K562 (cell line): ENCODE data around the gene FARP1. TPM values are rescaled to one million over a fixed set of nuclear protein-coding genes. Genes with fewer than 3 reads are reported as not detected.

Experiments
- IFI16 ChIP-seq: fragments of 250-450 bp; sonication (Bioruptor Pico); IDR thresholded peaks from 2 replicates; pipeline ENCODE4 v2.1.2; 2022; ENCODE audit warnings: mild to moderate bottlenecking, inconsistent platforms
- RBM22 ChIP-seq: fragments of 200-400 bp; formaldehyde crosslinking; IDR thresholded peaks from 2 replicates; pipeline ENCODE4 v1.6.1; 2018; ENCODE audit warnings: low read length, low read depth; ENCODE audit not compliant: poor library complexity, severe bottlenecking
- SIN3B ChIP-seq: fragments of 450-650 bp; IDR thresholded peaks from 2 replicates; pipeline ENCODE4 v1.6.1; 2017; ENCODE audit warnings: low read depth, mild to moderate bottlenecking, moderate library complexity
- SREBF2 ChIP-seq: sonication (generic); formaldehyde crosslinking; IDR thresholded peaks from 2 replicates; pipeline ENCODE4 v1.4.0; 2020; ENCODE audit warnings: mild to moderate bottlenecking, missing genetic modification reagents
- ZKSCAN1 ChIP-seq: fragments of 150-350 bp; IDR thresholded peaks from 2 replicates; pipeline ENCODE4 v1.6.1; 2016; ENCODE audit warnings: low read depth, low read length
- ZNF263 ChIP-seq: sonication (generic); formaldehyde crosslinking; IDR thresholded peaks from 2 replicates; pipeline ENCODE4 v1.8.0; 2022; ENCODE audit warnings: mild to moderate bottlenecking, missing genetic modification reagents, borderline replicate concordance
- ZNF384 ChIP-seq: IDR thresholded peaks from 2 replicates; pipeline ENCODE4 v1.6.1; 2012; ENCODE audit warnings: low read depth, low read length, improper control_type of control experiment
- polyA plus RNA-seq, 8 experiments: library from polyadenylated mRNA; depleted of rRNA in 4 of 8; stranded (reverse) in 5 of 8; unstranded in 3 of 8; fragments of >200 nt; fragmentation: Nextera tagmentation in 2 of 8; fragmentation: Illumina TruSeq in 1 of 8; extraction: Ambion mirVana in 2 of 8; extraction: Trizol in 1 of 8; gene quantifications; 2 replicates each; pipeline versions ENCODE4 v1.2.1 to v1.2.3, GENCODE V29; 2011 to 2014; ENCODE audit warnings: inconsistent platforms in 1 of 8, missing spikeins in 1 of 8
- total RNA-seq, 7 experiments: library from RNA; depleted of rRNA in 6 of 7; stranded (reverse); fragments of >200 nt in 6 of 7; fragmentation: Illumina TruSeq in 2 of 7; extraction: Trizol in 2 of 7; gene quantifications; 2 replicates each; pipeline versions ENCODE4 v1.2.1 to v1.2.3, GENCODE V29; 2011 to 2021; ENCODE audit warnings: low replicate concordance in 1 of 7
- TF ChIP-seq, protein P1 (sequence below), 2 experiments: fragments of 450-650 bp; IDR thresholded peaks; 2 replicates each; pipeline ENCODE4 v1.6.1; 2018; ENCODE audit warnings: mild to moderate bottlenecking in 2 of 2, low read depth in 1 of 2; ENCODE audit not compliant: partially characterized antibody in 2 of 2
- TF ChIP-seq, protein P2 (sequence below): fragments of 450-650 bp; IDR thresholded peaks from 2 replicates; pipeline ENCODE4 v1.6.1; 2016; ENCODE audit warnings: low read depth, mild to moderate bottlenecking, moderate library complexity
- TF ChIP-seq, protein P3 (sequence below): sonication (generic); formaldehyde crosslinking; IDR thresholded peaks from 2 replicates; pipeline ENCODE4 v1.8.0; 2022; ENCODE audit warnings: mild to moderate bottlenecking, missing genetic modification reagents

The FARP1 gene
- total and polyA plus RNA-seq, 9 of the 15 experiments (the other 6 are each of a cell fraction or from before 2014, with no cell fraction given) = 0.03 to 0.29 (median 0.05) TPM; not detected in 3

DNA sequence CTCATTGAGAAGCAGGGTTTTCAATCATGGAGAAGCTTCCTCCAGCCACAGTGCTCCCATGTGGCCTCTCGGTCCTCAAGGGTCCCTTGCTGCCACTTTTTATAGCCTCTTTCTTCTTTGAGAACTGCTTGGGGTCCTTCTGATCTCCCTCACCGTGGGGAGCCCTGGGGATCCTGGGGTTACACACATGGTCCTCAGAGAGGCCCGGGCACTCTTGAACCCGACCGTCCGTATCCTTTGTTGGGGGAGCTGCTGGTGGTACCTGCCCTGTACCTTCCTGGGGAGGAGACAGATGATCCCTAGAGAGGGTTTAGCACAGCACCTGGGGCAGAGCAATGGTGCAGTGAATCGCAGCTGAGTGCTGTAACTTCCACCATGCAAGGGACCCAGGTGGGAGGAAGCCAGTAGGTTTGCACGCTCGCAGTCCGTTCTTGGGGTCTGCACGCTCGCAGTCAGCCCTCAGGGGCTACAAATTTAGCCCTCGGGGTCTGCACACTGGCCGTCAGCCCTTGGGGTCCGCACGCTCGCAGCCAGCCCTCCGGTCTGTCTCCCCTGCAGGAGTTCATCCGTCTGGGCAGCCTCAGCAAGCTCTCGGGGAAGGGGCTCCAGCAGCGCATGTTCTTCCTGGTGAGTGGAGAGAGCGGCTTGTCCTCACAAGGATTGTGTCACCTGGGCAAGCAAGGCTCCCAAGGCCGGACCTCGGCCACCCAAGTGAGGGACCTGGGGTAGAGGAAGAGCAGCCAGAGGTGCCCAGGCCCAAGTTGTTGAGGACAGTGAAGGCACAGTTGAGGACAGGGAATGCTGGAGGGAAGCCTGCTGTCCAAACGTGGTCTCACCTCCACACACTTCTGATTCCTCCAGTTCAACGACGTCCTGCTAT, 295.6 kb downstream of the FARP1 start (continued):
- TF ChIP-seq, protein P1, sequence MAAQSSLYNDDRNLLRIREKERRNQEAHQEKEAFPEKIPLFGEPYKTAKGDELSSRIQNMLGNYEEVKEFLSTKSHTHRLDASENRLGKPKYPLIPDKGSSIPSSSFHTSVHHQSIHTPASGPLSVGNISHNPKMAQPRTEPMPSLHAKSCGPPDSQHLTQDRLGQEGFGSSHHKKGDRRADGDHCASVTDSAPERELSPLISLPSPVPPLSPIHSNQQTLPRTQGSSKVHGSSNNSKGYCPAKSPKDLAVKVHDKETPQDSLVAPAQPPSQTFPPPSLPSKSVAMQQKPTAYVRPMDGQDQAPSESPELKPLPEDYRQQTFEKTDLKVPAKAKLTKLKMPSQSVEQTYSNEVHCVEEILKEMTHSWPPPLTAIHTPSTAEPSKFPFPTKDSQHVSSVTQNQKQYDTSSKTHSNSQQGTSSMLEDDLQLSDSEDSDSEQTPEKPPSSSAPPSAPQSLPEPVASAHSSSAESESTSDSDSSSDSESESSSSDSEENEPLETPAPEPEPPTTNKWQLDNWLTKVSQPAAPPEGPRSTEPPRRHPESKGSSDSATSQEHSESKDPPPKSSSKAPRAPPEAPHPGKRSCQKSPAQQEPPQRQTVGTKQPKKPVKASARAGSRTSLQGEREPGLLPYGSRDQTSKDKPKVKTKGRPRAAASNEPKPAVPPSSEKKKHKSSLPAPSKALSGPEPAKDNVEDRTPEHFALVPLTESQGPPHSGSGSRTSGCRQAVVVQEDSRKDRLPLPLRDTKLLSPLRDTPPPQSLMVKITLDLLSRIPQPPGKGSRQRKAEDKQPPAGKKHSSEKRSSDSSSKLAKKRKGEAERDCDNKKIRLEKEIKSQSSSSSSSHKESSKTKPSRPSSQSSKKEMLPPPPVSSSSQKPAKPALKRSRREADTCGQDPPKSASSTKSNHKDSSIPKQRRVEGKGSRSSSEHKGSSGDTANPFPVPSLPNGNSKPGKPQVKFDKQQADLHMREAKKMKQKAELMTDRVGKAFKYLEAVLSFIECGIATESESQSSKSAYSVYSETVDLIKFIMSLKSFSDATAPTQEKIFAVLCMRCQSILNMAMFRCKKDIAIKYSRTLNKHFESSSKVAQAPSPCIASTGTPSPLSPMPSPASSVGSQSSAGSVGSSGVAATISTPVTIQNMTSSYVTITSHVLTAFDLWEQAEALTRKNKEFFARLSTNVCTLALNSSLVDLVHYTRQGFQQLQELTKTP (IDR thresholded peaks at IDR 0.05; ENCODE audit: low read depth in 1 of 2, partially characterized antibody in 2 of 2) = no peak
- no peak for TF ChIP-seq ZNF263 (CRISPR knock-in tag)
- TF ChIP-seq, protein P2, sequence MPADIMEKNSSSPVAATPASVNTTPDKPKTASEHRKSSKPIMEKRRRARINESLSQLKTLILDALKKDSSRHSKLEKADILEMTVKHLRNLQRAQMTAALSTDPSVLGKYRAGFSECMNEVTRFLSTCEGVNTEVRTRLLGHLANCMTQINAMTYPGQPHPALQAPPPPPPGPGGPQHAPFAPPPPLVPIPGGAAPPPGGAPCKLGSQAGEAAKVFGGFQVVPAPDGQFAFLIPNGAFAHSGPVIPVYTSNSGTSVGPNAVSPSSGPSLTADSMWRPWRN = no peak
- TF ChIP-seq SREBF2 (CRISPR knock-in tag) = no peak
- TF ChIP-seq ZNF384 = no peak
- no peak for TF ChIP-seq RBM22
- no peak for TF ChIP-seq IFI16 (CRISPR knock-in tag)
- TF ChIP-seq, protein P3, sequence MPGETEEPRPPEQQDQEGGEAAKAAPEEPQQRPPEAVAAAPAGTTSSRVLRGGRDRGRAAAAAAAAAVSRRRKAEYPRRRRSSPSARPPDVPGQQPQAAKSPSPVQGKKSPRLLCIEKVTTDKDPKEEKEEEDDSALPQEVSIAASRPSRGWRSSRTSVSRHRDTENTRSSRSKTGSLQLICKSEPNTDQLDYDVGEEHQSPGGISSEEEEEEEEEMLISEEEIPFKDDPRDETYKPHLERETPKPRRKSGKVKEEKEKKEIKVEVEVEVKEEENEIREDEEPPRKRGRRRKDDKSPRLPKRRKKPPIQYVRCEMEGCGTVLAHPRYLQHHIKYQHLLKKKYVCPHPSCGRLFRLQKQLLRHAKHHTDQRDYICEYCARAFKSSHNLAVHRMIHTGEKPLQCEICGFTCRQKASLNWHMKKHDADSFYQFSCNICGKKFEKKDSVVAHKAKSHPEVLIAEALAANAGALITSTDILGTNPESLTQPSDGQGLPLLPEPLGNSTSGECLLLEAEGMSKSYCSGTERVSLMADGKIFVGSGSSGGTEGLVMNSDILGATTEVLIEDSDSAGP = no peak
- no peak for TF ChIP-seq SIN3B
- no peak for TF ChIP-seq ZKSCAN1
